Trophoblast cell (in vitro differentiated cells and primary cell): ENCODE data around the gene IPO13.

Experiments
- DNase-seq, 2 donors: peaks; one replicate each; pipeline ENCODE4 v3.0.0-alpha.2; 2016
- H2AFZ ChIP-seq: 2 replicates; pipeline ENCODE4 v1.6.1; 2013; ENCODE audit warnings: low read length, moderate library complexity, mild to moderate bottlenecking; ENCODE audit not compliant: insufficient read depth, poor library complexity
- H2AK5ac ChIP-seq: 2 replicates; pipeline ENCODE4 v1.6.1; 2013; ENCODE audit warnings: mild to moderate bottlenecking, low read length
- H2BK120ac ChIP-seq: 2 replicates; pipeline ENCODE4 v1.6.1; 2013; ENCODE audit warnings: low read length, mild to moderate bottlenecking, moderate library complexity; ENCODE audit not compliant: insufficient read depth, poor library complexity
- H2BK12ac ChIP-seq: 2 replicates; pipeline ENCODE4 v1.6.1; 2013; ENCODE audit warnings: mild to moderate bottlenecking, low read length, moderate library complexity
- H2BK5ac ChIP-seq: 2 replicates; pipeline ENCODE4 v1.6.1; 2013; ENCODE audit warnings: low read length, low read depth, moderate library complexity, mild to moderate bottlenecking; ENCODE audit not compliant: poor library complexity
- H3K14ac ChIP-seq: 2 replicates; pipeline ENCODE4 v1.6.1; 2013; ENCODE audit warnings: mild to moderate bottlenecking, low read length
- H3K18ac ChIP-seq: 2 replicates; pipeline ENCODE4 v1.6.1; 2013; ENCODE audit warnings: mild to moderate bottlenecking, low read length
- H3K23ac ChIP-seq: 2 replicates; pipeline ENCODE4 v1.6.1; 2013; ENCODE audit warnings: low read length
- H3K27ac ChIP-seq: 2 replicates; pipeline ENCODE4 v1.5.1; 2013; ENCODE audit warnings: low read depth, mild to moderate bottlenecking, inconsistent platforms, low read length, moderate library complexity
- H3K27me3 ChIP-seq: 2 replicates; pipeline ENCODE4 v1.6.1; 2013; ENCODE audit warnings: inconsistent platforms, mild to moderate bottlenecking, low read length, moderate library complexity; ENCODE audit not compliant: insufficient read depth
- H3K36me3 ChIP-seq, 2 experiments: 1 replicate in 1 of 2; 2 replicates in 1 of 2; pipeline ENCODE4 v1.6.1; 2013; ENCODE audit warnings: low read length in 2 of 2, mild to moderate bottlenecking in 2 of 2, moderate library complexity in 1 of 2; ENCODE audit not compliant: insufficient read depth in 2 of 2, control insufficient read depth in 1 of 2
- H3K4ac ChIP-seq: 2 replicates; pipeline ENCODE4 v1.6.1; 2013; ENCODE audit warnings: low read depth, mild to moderate bottlenecking, low read length, moderate library complexity
- H3K4me1 ChIP-seq, 2 experiments: 1 replicate in 1 of 2; 2 replicates in 1 of 2; pipeline ENCODE4 v1.6.1; 2013; ENCODE audit warnings: low read length in 2 of 2, mild to moderate bottlenecking in 2 of 2, moderate library complexity in 1 of 2; ENCODE audit not compliant: insufficient read depth in 2 of 2, control insufficient read depth in 1 of 2
- H3K4me2 ChIP-seq: 2 replicates; pipeline ENCODE4 v1.6.1; 2013; ENCODE audit warnings: inconsistent platforms, mild to moderate bottlenecking, low read length, moderate library complexity
- H3K4me3 ChIP-seq: 2 replicates; pipeline ENCODE4 v1.5.1; 2013; ENCODE audit warnings: mild to moderate bottlenecking, low read depth, low read length, inconsistent platforms
- H3K79me1 ChIP-seq: one replicate; pipeline ENCODE4 v1.6.1; 2013; ENCODE audit warnings: low read length
- H3K79me2 ChIP-seq: 2 replicates; pipeline ENCODE4 v1.6.1; 2013; ENCODE audit warnings: low read length, mild to moderate bottlenecking; ENCODE audit not compliant: control insufficient read depth, insufficient read depth, poor library complexity
- H3K9ac ChIP-seq: 2 replicates; pipeline ENCODE4 v1.6.1; 2013; ENCODE audit warnings: mild to moderate bottlenecking, low read length
- H3K9me3 ChIP-seq: 2 replicates; pipeline ENCODE4 v1.6.1; 2013; ENCODE audit warnings: low read depth, mild to moderate bottlenecking, control low read depth, inconsistent platforms, low read length; ENCODE audit not compliant: insufficient read depth
- H4K12ac ChIP-seq: 2 replicates; pipeline ENCODE4 v1.6.1; 2013; ENCODE audit warnings: low read depth, mild to moderate bottlenecking, low read length, moderate library complexity
- H4K8ac ChIP-seq: 2 replicates; pipeline ENCODE4 v1.6.1; 2013; ENCODE audit warnings: low read depth, mild to moderate bottlenecking, low read length, moderate library complexity
- H4K91ac ChIP-seq: one replicate; pipeline ENCODE4 v1.6.1; 2013; ENCODE audit warnings: low read depth, mild to moderate bottlenecking, low read length, moderate library complexity
- WGBS: extraction: QIAGEN DNeasy Blood & Tissue Kit; methylation state at CpG from one replicate; pipeline ENCODE4 v1.1.7; 2013; ENCODE audit warnings: missing lambda C conversion rate; ENCODE audit not compliant: insufficient read length, insufficient coverage; ENCODE audit errors: extremely low coverage; 5-methylcytosine and 5-hydroxymethylcytosine counted together

The IPO13 gene

GRCh38 chr1:43938892-43939587 lies 7.7 kb upstream of the IPO13 start:
- Histone ChIP-seq H2AFZ (no peak overlapping the region), H3K23ac (no peak overlapping the region), H4K8ac (no peak overlapping the region), H3K79me2 (no peaks in the 10 kb centered on the region), H3K14ac (no peak overlapping the region), H3K4me2 (no peak overlapping the region), H3K9ac (no peak overlapping the region), H2AK5ac (no peak overlapping the region), H3K4ac (no peak overlapping the region), H3K36me3 (no peaks in the 10 kb centered on the region), H3K4me1 (peaks cover 5 to 8% of the 10 kb centered on the region in 2 experiments), H3K4me3 (no peak overlapping the region), H2BK5ac (no peak overlapping the region), H3K18ac (no peak overlapping the region), H3K27me3 (no peaks in the 10 kb centered on the region), H3K79me1 (no peaks in the 10 kb centered on the region), H4K12ac (no peak overlapping the region), H2BK12ac (no peak overlapping the region), H3K27ac (no peak overlapping the region), H4K91ac (no peak overlapping the region), H3K9me3 (no peaks in the 10 kb centered on the region), H2BK120ac (no peak overlapping the region)
- no peak for DNase-seq
- no CpG with 5 or more reads among the region's 3 CpGs for WGBS

DNA sequence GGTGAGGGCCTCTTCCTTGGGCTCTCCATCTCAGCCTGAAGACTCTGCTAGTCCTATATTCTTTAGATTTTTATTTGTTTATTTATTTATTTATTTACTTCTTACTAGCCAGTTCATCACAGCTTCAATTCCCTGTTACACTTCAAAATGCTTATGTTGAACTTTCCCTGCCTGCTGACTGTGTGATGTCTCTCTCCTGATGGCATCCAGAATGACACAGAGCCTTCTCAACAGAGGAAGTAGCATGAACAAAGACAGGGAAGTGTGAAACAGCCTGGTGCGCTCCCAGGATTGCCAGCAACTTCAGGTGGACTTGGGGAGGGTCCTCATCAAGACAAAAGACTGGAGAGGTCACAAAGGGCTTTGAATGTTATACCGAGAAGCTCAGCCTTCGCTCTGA lies 4.3 kb upstream of the IPO13 start:
- no peak overlapping the region for H2BK120ac ChIP-seq
- H3K4ac ChIP-seq: no peak overlapping the region
- H4K12ac ChIP-seq: no peak overlapping the region
- no peaks in the 10 kb centered on the region for H3K36me3 ChIP-seq
- H2BK5ac ChIP-seq: no peak overlapping the region
- no peak overlapping the region for H3K27ac ChIP-seq
- no peak for DNase-seq
- H3K79me1 ChIP-seq: peaks cover 9% of the 10 kb centered on the region
- H3K9me3 ChIP-seq: no peaks in the 10 kb centered on the region
- no peaks in the 10 kb centered on the region for H3K27me3 ChIP-seq
- H4K8ac ChIP-seq: no peak overlapping the region
- no peak overlapping the region for H3K4me2 ChIP-seq
- H3K4me3 ChIP-seq: no peak overlapping the region
- H3K9ac ChIP-seq: no peak overlapping the region
- no peak overlapping the region for H2AK5ac ChIP-seq
- no peak overlapping the region for H3K23ac ChIP-seq
- H2AFZ ChIP-seq: no peak overlapping the region
- H3K18ac ChIP-seq: no peak overlapping the region
- no CpG with 5 or more reads among the region's 3 CpGs for whole genome bisulfite sequencing
- H4K91ac ChIP-seq: no peak overlapping the region
- H3K79me2 ChIP-seq: peaks cover 10% of the 10 kb centered on the region
- peaks cover 3 to 4% of the 10 kb centered on the region in 2 experiments for H3K4me1 ChIP-seq
- H3K14ac ChIP-seq: no peak overlapping the region
- H2BK12ac ChIP-seq: no peak overlapping the region

DNA sequence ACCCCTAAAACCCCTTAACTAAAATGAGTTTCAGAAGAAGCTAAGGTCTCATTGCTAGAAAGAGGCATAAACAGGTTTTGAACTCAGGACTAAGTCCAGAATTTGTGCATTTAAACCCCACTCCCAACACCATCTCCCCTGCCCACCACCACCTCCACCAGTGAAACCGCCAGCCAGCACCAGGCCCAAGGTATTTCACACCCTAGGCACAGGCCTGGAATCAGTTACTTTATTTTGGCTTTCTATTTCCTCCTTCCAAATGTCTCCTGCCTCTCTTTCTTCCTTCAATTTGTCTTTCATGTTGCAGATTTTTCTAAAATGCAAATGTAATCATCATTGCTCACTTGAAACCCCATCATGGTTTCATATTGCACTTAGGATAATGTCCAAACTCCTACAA lies 1.9 kb upstream of the IPO13 start:
- Histone ChIP-seq H3K4ac (no peak overlapping the region), H2AFZ (no peak overlapping the region), H3K27ac (no peak overlapping the region), H2BK5ac (no peak overlapping the region), H3K18ac (no peak overlapping the region), H3K79me1 (peaks cover 9% of the 10 kb centered on the region), H3K4me3 (no peak overlapping the region), H4K91ac (no peak overlapping the region), H2AK5ac (no peak overlapping the region), H3K23ac (no peak overlapping the region), H4K12ac (no peak overlapping the region), H3K27me3 (no peaks in the 10 kb centered on the region), H4K8ac (no peak overlapping the region), H3K9ac (no peak overlapping the region), H2BK120ac (no peak overlapping the region), H2BK12ac (no peak overlapping the region), H3K14ac (no peak overlapping the region), H3K9me3 (no peaks in the 10 kb centered on the region), H3K79me2 (peaks cover 10% of the 10 kb centered on the region), H3K4me2 (no peak overlapping the region), H3K4me1 (peaks cover 11 to 18% of the 10 kb centered on the region in 2 experiments), H3K36me3 (peaks cover 5% of the 10 kb centered on the region in 2 experiments)
- no peak for DNase-seq
- no CpG with 5 or more reads among the region's 1 CpG for WGBS

DNA sequence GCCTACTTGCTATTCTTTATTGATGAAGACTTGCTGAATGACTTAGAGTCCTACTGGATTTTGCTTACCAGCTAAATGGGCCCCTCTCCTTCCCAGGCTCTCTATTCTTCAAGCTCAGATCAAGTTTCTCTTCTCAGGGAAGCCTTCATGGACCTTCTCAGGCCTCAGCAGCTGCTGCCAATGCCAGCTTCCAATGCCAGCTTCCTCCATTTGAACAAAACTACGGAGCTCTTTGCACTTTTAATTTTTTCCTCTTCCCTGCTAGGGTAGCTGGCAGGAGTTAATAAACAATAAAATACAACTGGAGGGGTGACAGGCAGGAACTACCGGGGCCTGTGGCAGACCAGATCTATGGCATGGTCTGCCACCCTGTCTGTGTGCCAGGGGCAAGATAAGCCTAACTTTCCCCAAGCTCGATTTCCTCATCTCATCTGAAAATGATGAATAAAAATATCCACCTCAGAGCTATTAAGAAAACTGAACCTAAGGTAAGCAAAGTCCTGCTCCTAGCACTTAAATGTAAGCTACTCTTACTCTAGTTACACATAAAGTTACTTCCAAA lies 995 bp upstream of the IPO13 start:
- peaks cover 11 to 18% of the 10 kb centered on the region in 2 experiments for H3K4me1 ChIP-seq
- H3K4ac ChIP-seq: no peak overlapping the region
- no peak overlapping the region for H2BK5ac ChIP-seq
- H3K18ac ChIP-seq: no peak overlapping the region
- no peak for DNase-seq
- peak overlapping the region; percentile 88 for H3K4me2 ChIP-seq
- H3K27ac ChIP-seq: no peak overlapping the region
- no peak overlapping the region for H2BK12ac ChIP-seq
- H3K9me3 ChIP-seq: no peaks in the 10 kb centered on the region
- no peak overlapping the region for H3K4me3 ChIP-seq
- no peak overlapping the region for H3K23ac ChIP-seq
- no peak overlapping the region for H3K9ac ChIP-seq
- H3K79me2 ChIP-seq: peaks cover 10% of the 10 kb centered on the region
- H2BK120ac ChIP-seq: no peak overlapping the region
- H3K36me3 ChIP-seq: peaks cover 6 to 7% of the 10 kb centered on the region in 2 experiments
- H4K8ac ChIP-seq: no peak overlapping the region
- H4K91ac ChIP-seq: no peak overlapping the region
- H3K14ac ChIP-seq: no peak overlapping the region
- no peak overlapping the region for H4K12ac ChIP-seq
- no peak overlapping the region for H2AK5ac ChIP-seq
- H2AFZ ChIP-seq: peak overlapping the region; percentile 94
- WGBS: no CpG with 5 or more reads among the region's 3 CpGs
- no peaks in the 10 kb centered on the region for H3K27me3 ChIP-seq
- peaks cover 9% of the 10 kb centered on the region for H3K79me1 ChIP-seq
